Transverse colon (tissue), 4 donors: Measurements from ENCODE around the gene NUTM2D. TPM values are rescaled to one million over a fixed set of nuclear protein-coding genes. Genes with fewer than 3 reads are reported as not detected.
"Not testable (repeated sequence)": the region's sequence is repeated elsewhere in the genome, so short reads cannot be mapped to it uniquely, and the experiment has no call there.

ENCODE experiments used
- DNase-seq: peaks from one replicate; pipeline ENCODE4 v3.0.0-alpha.2; 2019
- H3K27ac ChIP-seq, 4 donors: fragments of 200-600 bp; sonication (generic); 2 replicates each; pipeline ENCODE4 v1.5.1; 2016 to 2018; ENCODE audit warnings: inconsistent platforms in 4 of 4
- H3K27me3 ChIP-seq: fragments of 200-600 bp; sonication (generic); 2 replicates; pipeline ENCODE4 v1.5.1; 2017; ENCODE audit warnings: inconsistent platforms
- H3K36me3 ChIP-seq, 4 donors: fragments of 200-600 bp; sonication (generic); 2 replicates each; pipeline ENCODE4 v1.5.1; 2017 to 2019; ENCODE audit warnings: inconsistent platforms in 4 of 4
- H3K4me1 ChIP-seq, 4 donors: fragments of 200-600 bp; sonication (generic); 2 replicates each; pipeline ENCODE4 v1.5.1; 2017 to 2020; ENCODE audit warnings: inconsistent platforms in 4 of 4
- H3K4me3 ChIP-seq, 4 donors: fragments of 200-600 bp; sonication (generic); 1 replicate in 1 of 4; 2 replicates in 3 of 4; pipeline versions ENCODE4 v1.5.1 to v1.6.1; 2017 to 2019; ENCODE audit warnings: inconsistent platforms in 4 of 4
- H3K9me3 ChIP-seq, 2 donors: fragments of 200-600 bp; sonication (generic); 2 replicates each; pipeline ENCODE4 v1.5.1; 2017 to 2019; ENCODE audit warnings: inconsistent platforms in 2 of 2
- WGBS, 2 donors: methylation state at CpG; one replicate each; pipeline ENCODE4 v1.1.5; 2018; ENCODE audit warnings: low coverage in 1 of 2; 5-methylcytosine and 5-hydroxymethylcytosine counted together
- in situ Hi-C, 4 donors: fragments of 200-750 bp; cut with MboI; loops; one replicate each; pipeline versions ENCODE4 v1.15.0 to v1.15.1; 2017; ENCODE audit warnings: low sequenced_read_pairs in 3 of 4, low pct_ligation_motif_present in 1 of 4, low pct_unique_long_range_greater_than_20kb in 1 of 4
- intact Hi-C: fragments of 100-400 bp; cut with DNase I; formaldehyde crosslinking; loops from one replicate; pipeline ENCODE4 v1.15.1; 2023; ENCODE audit warnings: low total_unique reads
- small RNA-seq, 4 donors: library from RNA; depleted of rRNA; stranded (forward); fragments of <200 nt; gene quantifications; one replicate each; pipeline ENCODE3, GENCODE V24; 2016
- total RNA-seq, 4 donors: library from RNA; depleted of rRNA; stranded (reverse); fragments of >200 nt; gene quantifications; one replicate each; pipeline ENCODE4 v1.1.0, GENCODE V29; 2016

The NUTM2D gene
- total RNA-seq, 4 donors from 2014 or later = 4.0 to 49.0 (median 4.6) TPM

- in situ Hi-C loops, H3K36me3 ChIP-seq, H3K9me3 ChIP-seq, intact Hi-C loops, H3K4me1 ChIP-seq, H3K4me3 ChIP-seq, H3K27me3 ChIP-seq, DNase-seq, H3K27ac ChIP-seq: not testable (repeated sequence)
- 89% methylated on average over 1 of the region's 1 CpG for WGBS, 2 donors
Observed at GRCh38 chr10:87413921-87414320, 56.4 kb downstream of the NUTM2D start.

Small RNA genes lying within 50 kb of the gene (small RNA-seq; reads per million reads assigned to genes)
- gene AL355334.1 = 0 reads per million in 4 donors

Other genes with a start within 250 kb of the NUTM2D start
- gene NUTM2A, start 132.3 kb upstream of the NUTM2D start, total RNA-seq = 1 to 10 TPM in 3 of 4 donors, under 1 TPM in 1; 0.80 to 3.0 (median 2.4) TPM
- 10 to 100 TPM; 11.1 to 28.4 (median 21.2) TPM for gene MINPP1, start 147.1 kb downstream of the NUTM2D start, total RNA-seq